ENCODE results near the gene CEMIP.

The CEMIP gene

GRCh38 chr15:80880086-80880485, 100.9 kb downstream of the CEMIP start:
- DNase-seq (ENCODE audit: low read depth in 4 of 4, low spot score in 1 of 4): no peak

- DNase-seq (ENCODE audit: low read depth in 4 of 4, low spot score in 1 of 4): no peak
Observed at GRCh38 chr15:80883641-80884040, 104.5 kb downstream of the CEMIP start.

- no peak for DNase-seq (ENCODE audit: low read depth in 4 of 4, low spot score in 1 of 4)
Observed at GRCh38 chr15:80885016-80885579, 105.9 kb downstream of the CEMIP start.

- no peak for DNase-seq (ENCODE audit: low read depth in 4 of 4, low spot score in 1 of 4)
Observed at GRCh38 chr15:80887148-80887547, 108.0 kb downstream of the CEMIP start.

GRCh38 chr15:80888846-80889245, 109.7 kb downstream of the CEMIP start:
- DNase-seq (ENCODE audit: low read depth in 4 of 4, low spot score in 1 of 4): no peak

GRCh38 chr15:80890341-80891005, 111.3 kb downstream of the CEMIP start:
- DNase-seq (ENCODE audit: low read depth in 4 of 4, low spot score in 1 of 4): no peak

- DNase-seq (ENCODE audit: low read depth in 4 of 4, low spot score in 1 of 4): no peak
Observed at GRCh38 chr15:80891006-80891405, 111.8 kb downstream of the CEMIP start.

GRCh38 chr15:80892414-80892813, 113.2 kb downstream of the CEMIP start:
- no peak for DNase-seq (ENCODE audit: low read depth in 4 of 4, low spot score in 1 of 4)

- DNase-seq (ENCODE audit: low read depth in 4 of 4, low spot score in 1 of 4): no peak
Observed at GRCh38 chr15:80893777-80894176, 114.6 kb downstream of the CEMIP start.

GRCh38 chr15:80895091-80895490, 115.9 kb downstream of the CEMIP start:
- no peak for DNase-seq (ENCODE audit: low read depth in 4 of 4, low spot score in 1 of 4)

- no peak for DNase-seq (ENCODE audit: low read depth in 4 of 4, low spot score in 1 of 4)
Observed at GRCh38 chr15:80895965-80896364, 116.8 kb downstream of the CEMIP start.

GRCh38 chr15:80898040-80898439, 118.9 kb downstream of the CEMIP start:
- no peak for DNase-seq (ENCODE audit: low read depth in 4 of 4, low spot score in 1 of 4)

- no peak for DNase-seq (ENCODE audit: low read depth in 4 of 4, low spot score in 1 of 4)
Observed at GRCh38 chr15:80902298-80902801, 123.2 kb downstream of the CEMIP start.

GRCh38 chr15:80904998-80905397, 125.8 kb downstream of the CEMIP start:
- DNase-seq (ENCODE audit: low read depth in 4 of 4, low spot score in 1 of 4): no peak

- DNase-seq (ENCODE audit: low read depth in 4 of 4, low spot score in 1 of 4): no peak
Observed at GRCh38 chr15:80906159-80906766, 127.1 kb downstream of the CEMIP start.

GRCh38 chr15:80911821-80912220, 132.7 kb downstream of the CEMIP start:
- DNase-seq (ENCODE audit: low read depth in 4 of 4, low spot score in 1 of 4): no peak

GRCh38 chr15:80912673-80913072, 133.5 kb downstream of the CEMIP start:
- no peak for DNase-seq (ENCODE audit: low read depth in 4 of 4, low spot score in 1 of 4)

GRCh38 chr15:80913541-80913940, 134.4 kb downstream of the CEMIP start:
- no peak for DNase-seq (ENCODE audit: low read depth in 4 of 4, low spot score in 1 of 4)

GRCh38 chr15:80915472-80915871, 136.3 kb downstream of the CEMIP start:
- no peak for DNase-seq (ENCODE audit: low read depth in 4 of 4, low spot score in 1 of 4)

- no peak for DNase-seq (ENCODE audit: low read depth in 4 of 4, low spot score in 1 of 4)
Observed at GRCh38 chr15:80916056-80916455, 136.9 kb downstream of the CEMIP start.

GRCh38 chr15:80918196-80918783, 139.1 kb downstream of the CEMIP start:
- DNase-seq (ENCODE audit: low read depth in 4 of 4, low spot score in 1 of 4): no peak

- DNase-seq (ENCODE audit: low read depth in 4 of 4, low spot score in 1 of 4): no peak
Observed at GRCh38 chr15:80920271-80920699, 141.1 kb downstream of the CEMIP start.

Measured in stimulated activated CD4-positive, alpha-beta T cell treated with anti-CD3 and anti-CD28 coated beads, Interleukin-1b, Interleukin-23, amount 100 ng/mL, for 24 hours (primary cell).